ENCODE results near the gene TRPM3. TPM values are rescaled to one million over a fixed set of nuclear protein-coding genes. Genes with fewer than 3 reads are reported as not detected.

The TRPM3 gene
- polyA plus RNA-seq, 3 donors, result not detected

DNA sequence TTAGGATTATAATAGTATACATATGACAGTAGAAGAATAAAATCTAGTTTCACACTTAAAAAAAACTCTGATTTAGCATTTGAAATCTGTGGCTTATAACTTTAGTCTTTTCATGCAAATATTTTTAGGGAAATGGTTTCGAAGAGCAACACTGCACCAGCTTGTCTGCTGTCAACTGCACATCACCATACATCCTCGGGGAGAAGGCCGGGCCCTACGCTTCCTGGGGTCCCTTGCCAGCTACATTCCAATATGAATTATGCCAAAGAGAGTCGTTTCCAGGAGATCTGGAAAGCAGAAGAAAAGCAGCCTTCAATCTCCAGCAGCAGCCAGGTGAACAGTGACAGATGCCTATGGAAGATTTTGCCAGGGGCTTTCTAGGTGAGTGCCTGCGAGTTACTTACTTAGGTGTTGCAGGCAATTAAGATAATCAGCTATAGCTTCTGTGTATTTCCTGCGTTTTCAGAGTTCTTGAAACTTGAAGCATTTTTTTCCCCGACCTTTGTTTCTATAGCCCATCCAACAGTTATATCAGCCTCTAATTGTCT, 166.8 kb downstream of the TRPM3 start:
- Histone ChIP-seq H3K4me2 (replicated peaks; ENCODE audit: extremely low read depth, low read length, poor library complexity, severe bottlenecking) (no peak overlapping the region), H3K4me1 (ENCODE audit: control insufficient read depth in 1 of 2, insufficient read depth in 2 of 2, low read length in 2 of 2) (no peaks in the 10 kb centered on the region), H3K27me3 (ENCODE audit: control insufficient read depth in 2 of 2, insufficient read depth in 2 of 2, low read length in 2 of 2) (no peaks in the 10 kb centered on the region), H3K4me3 (replicated peaks in 1 of 3; ENCODE audit: low read depth in 2 of 3, low read length in 3 of 3) (no peak overlapping the region), H3K79me2 (ENCODE audit: insufficient read depth, low read length) (no peaks in the 10 kb centered on the region), H3K36me3 (replicated peaks in 1 of 2; ENCODE audit: control insufficient read depth in 1 of 2, insufficient read depth in 2 of 2, low read length in 2 of 2) (no peaks in the 10 kb centered on the region), H3K9me3 (replicated peaks in 1 of 2; ENCODE audit: control insufficient read depth in 1 of 2, insufficient read depth in 1 of 2, low read length in 2 of 2) (no peaks in the 10 kb centered on the region), H2AFZ (ENCODE audit: insufficient read depth, low read depth, low read length, poor library complexity, severe bottlenecking) (no peak overlapping the region), H4K20me1 (ENCODE audit: insufficient read depth, low read length) (no peaks in the 10 kb centered on the region), H3K27ac (ENCODE audit: low read depth in 1 of 2, low read length in 2 of 2) (no peak overlapping the region), H3K9ac (ENCODE audit: insufficient read depth, low read length, poor library complexity, severe bottlenecking) (no peak overlapping the region)
- DNase-seq, result no peak
- 69% methylated on average over 2 of the region's 8 CpGs for WGBS (ENCODE audit: insufficient coverage)
- Mint-ChIP-seq H3K27me3 (ENCODE audit: low read depth in 3 of 3) (peaks cover 0 to 1% (median 1%) of the 10 kb centered on the region in 3 donors), H3K4me3 (no peak overlapping the region), H3K4me1 (no peaks in the 10 kb centered on the region), H3K36me3 (no peaks in the 10 kb centered on the region), H3K9me3 (no peaks in the 10 kb centered on the region), H3K27ac (no peak overlapping the region)
- intact Hi-C loops (cut with micrococcal nuclease), result no loop called here
- TF ChIP-seq, protein P1, sequence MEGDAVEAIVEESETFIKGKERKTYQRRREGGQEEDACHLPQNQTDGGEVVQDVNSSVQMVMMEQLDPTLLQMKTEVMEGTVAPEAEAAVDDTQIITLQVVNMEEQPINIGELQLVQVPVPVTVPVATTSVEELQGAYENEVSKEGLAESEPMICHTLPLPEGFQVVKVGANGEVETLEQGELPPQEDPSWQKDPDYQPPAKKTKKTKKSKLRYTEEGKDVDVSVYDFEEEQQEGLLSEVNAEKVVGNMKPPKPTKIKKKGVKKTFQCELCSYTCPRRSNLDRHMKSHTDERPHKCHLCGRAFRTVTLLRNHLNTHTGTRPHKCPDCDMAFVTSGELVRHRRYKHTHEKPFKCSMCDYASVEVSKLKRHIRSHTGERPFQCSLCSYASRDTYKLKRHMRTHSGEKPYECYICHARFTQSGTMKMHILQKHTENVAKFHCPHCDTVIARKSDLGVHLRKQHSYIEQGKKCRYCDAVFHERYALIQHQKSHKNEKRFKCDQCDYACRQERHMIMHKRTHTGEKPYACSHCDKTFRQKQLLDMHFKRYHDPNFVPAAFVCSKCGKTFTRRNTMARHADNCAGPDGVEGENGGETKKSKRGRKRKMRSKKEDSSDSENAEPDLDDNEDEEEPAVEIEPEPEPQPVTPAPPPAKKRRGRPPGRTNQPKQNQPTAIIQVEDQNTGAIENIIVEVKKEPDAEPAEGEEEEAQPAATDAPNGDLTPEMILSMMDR (IDR thresholded peaks at IDR 0.05), result no peak

DNA sequence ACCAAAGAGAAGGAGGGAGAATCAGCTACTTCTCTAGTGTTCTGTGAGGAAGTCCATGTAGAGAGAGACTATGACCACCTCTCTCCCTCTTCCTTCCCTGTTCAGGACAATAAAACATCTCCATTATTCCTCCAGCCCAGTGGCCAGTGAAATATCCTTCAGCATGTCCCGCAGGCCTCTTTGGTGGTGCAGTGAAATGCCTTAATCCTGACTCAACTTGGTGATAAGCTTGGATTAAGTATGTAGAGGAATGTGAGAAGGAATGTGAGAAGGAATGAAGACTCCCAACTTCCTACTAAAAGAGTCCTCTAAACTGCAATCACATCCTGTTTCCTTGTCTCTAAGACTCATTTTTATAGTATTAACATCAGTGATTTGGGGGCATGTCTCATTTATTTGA, 167.3 kb downstream of the TRPM3 start:
- TF ChIP-seq, protein P1 (IDR thresholded peaks at IDR 0.05), result no peak
- H3K9me3 Mint-ChIP-seq, result no peaks in the 10 kb centered on the region
- no peak overlapping the region for H3K9ac ChIP-seq (ENCODE audit: insufficient read depth, low read length, poor library complexity, severe bottlenecking)
- intact Hi-C loops (cut with micrococcal nuclease), result no loop called here
- H3K27ac Mint-ChIP-seq, result no peak overlapping the region
- no peak overlapping the region for H3K27ac ChIP-seq (ENCODE audit: low read depth in 1 of 2, low read length in 2 of 2)
- no peak overlapping the region for H2AFZ ChIP-seq (ENCODE audit: insufficient read depth, low read depth, low read length, poor library complexity, severe bottlenecking)
- H3K4me1 Mint-ChIP-seq, result no peaks in the 10 kb centered on the region
- H3K27me3 ChIP-seq (ENCODE audit: control insufficient read depth in 2 of 2, insufficient read depth in 2 of 2, low read length in 2 of 2), result no peaks in the 10 kb centered on the region
- no CpG with 5 or more reads among the region's 1 CpG for WGBS (ENCODE audit: insufficient coverage)
- no peaks in the 10 kb centered on the region for H3K36me3 ChIP-seq (replicated peaks in 1 of 2; ENCODE audit: control insufficient read depth in 1 of 2, insufficient read depth in 2 of 2, low read length in 2 of 2)
- peaks cover 0 to 1% (median 1%) of the 10 kb centered on the region in 3 donors for H3K27me3 Mint-ChIP-seq (ENCODE audit: low read depth in 3 of 3)
- H3K79me2 ChIP-seq (ENCODE audit: insufficient read depth, low read length), result no peaks in the 10 kb centered on the region
- H3K4me3 Mint-ChIP-seq, result no peak overlapping the region
- H3K4me1 ChIP-seq (ENCODE audit: control insufficient read depth in 1 of 2, insufficient read depth in 2 of 2, low read length in 2 of 2), result no peaks in the 10 kb centered on the region
- H4K20me1 ChIP-seq (ENCODE audit: insufficient read depth, low read length), result no peaks in the 10 kb centered on the region
- no peak overlapping the region for H3K4me2 ChIP-seq (replicated peaks; ENCODE audit: extremely low read depth, low read length, poor library complexity, severe bottlenecking)
- H3K4me3 ChIP-seq (replicated peaks in 1 of 3; ENCODE audit: low read depth in 2 of 3, low read length in 3 of 3), result no peak overlapping the region
- DNase-seq, result no peak
- H3K9me3 ChIP-seq (replicated peaks in 1 of 2; ENCODE audit: control insufficient read depth in 1 of 2, insufficient read depth in 1 of 2, low read length in 2 of 2), result no peaks in the 10 kb centered on the region
- no peaks in the 10 kb centered on the region for H3K36me3 Mint-ChIP-seq

Measured in CD14-positive monocyte (primary cell).